IPS DF 6.9 (cell line): ENCODE data around the gene PER2.

ENCODE experiments used
- DNase-seq: peaks from one replicate; pipeline ENCODE4 v3.0.0-alpha.2; 2013; ENCODE audit warnings: low read depth, low spot score
- H3K27ac ChIP-seq: one replicate; pipeline ENCODE4 v1.5.1; 2013; ENCODE audit warnings: low read length, control low read depth
- H3K27me3 ChIP-seq: 2 replicates; pipeline ENCODE4 v1.6.1; 2013; ENCODE audit warnings: mild to moderate bottlenecking, low read length; ENCODE audit not compliant: control insufficient read depth, insufficient read depth
- H3K36me3 ChIP-seq: 2 replicates; pipeline ENCODE4 v1.6.1; 2013; ENCODE audit warnings: low read length; ENCODE audit not compliant: control insufficient read depth, insufficient read depth
- H3K4me1 ChIP-seq: 2 replicates; pipeline ENCODE4 v1.6.1; 2013; ENCODE audit warnings: low read length; ENCODE audit not compliant: control insufficient read depth, insufficient read depth
- H3K4me3 ChIP-seq: 2 replicates; pipeline ENCODE4 v1.5.1; 2013; ENCODE audit warnings: mild to moderate bottlenecking, low read length
- H3K9me3 ChIP-seq: 2 replicates; pipeline ENCODE4 v1.6.1; 2013; ENCODE audit warnings: low read length, inconsistent platforms; ENCODE audit not compliant: control insufficient read depth, insufficient read depth
- WGBS: extraction: QIAGEN DNeasy Blood & Tissue Kit; methylation state at CpG from one replicate; pipeline ENCODE4 v1.1.7; 2013; ENCODE audit warnings: mixed read lengths, missing lambda C conversion rate; ENCODE audit not compliant: insufficient read length, insufficient coverage; 5-methylcytosine and 5-hydroxymethylcytosine counted together

Gene PER2

DNA sequence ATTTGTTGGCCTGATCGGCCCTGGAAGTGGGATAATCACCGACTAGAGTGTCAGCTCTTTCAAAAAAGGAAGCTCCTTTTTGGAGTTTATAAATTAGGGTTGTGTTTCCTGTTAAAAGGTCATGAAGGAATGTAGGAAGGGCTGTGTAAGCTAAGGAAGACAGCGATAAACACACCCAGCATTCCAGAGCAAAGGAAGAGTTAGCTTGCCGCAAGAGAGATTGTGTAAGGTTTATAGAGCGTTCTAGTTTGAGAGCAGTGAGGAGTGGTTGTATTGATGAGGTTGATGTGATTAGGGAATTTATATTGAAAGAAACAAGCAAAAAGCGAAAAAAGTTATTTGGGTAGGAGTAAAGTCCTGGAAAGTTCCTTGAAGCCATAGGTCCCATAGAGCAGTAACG is 81.4 kb downstream of the PER2 start:
- no peak for DNase-seq
- WGBS, result 100% methylated on average over 1 of the region's 7 CpGs

DNA sequence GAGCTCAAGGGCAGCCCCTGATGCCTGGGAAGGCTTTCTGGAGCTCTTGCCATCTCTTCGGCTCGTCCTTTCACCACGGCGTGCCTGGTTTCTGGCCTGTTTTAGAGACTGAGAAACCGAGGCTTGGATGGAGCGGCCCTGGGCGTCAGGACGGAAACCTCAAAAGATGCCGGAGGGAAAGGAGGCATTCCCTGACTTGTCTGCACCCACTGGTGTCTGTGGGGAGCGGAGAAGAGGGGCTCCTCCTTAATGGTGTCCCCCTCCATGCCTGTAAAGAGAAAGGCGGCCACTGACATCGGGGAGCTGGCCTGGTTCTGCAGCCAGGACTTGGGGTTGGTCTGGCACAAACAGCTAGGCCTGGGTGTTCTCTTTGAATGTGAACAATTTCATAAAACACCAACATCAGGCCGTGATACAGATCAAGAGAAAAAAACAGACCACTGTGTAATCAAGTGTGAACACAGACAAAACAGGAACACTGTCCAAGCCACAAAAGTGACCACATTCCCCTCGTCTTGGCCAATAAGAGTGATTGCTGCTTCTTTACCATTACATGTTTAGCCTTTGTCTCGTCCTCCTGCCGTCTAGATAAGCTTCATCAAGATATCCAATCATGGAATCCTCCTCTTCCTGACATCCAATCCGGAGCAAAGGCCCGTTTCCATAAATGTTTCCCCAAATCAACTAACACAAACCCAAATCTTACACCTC is 84.3 kb downstream of the PER2 start:
- Histone ChIP-seq H3K27ac (no peak overlapping the region), H3K9me3 (no peaks in the 10 kb centered on the region), H3K36me3 (no peaks in the 10 kb centered on the region), H3K4me1 (no peaks in the 10 kb centered on the region), H3K4me3 (peak overlapping the region; percentile 13; the same call in 1 of the 2 replicates), H3K27me3 (0 out of 2 replicates have a peak, but pooled peaks cover 2% of the 10 kb centered on the region)
- WGBS, result 100% methylated on average over 2 of the region's 18 CpGs
- DNase-seq, result peak; percentile 2

More for the DNA sequence above, 81.4 kb downstream of the PER2 start:
- Histone ChIP-seq H3K36me3 (no peaks in the 10 kb centered on the region), H3K4me3 (no peak overlapping the region), H3K4me1 (no peaks in the 10 kb centered on the region), H3K27ac (no peak overlapping the region), H3K27me3 (0 out of 2 replicates have a peak, but pooled peaks cover 2% of the 10 kb centered on the region), H3K9me3 (no peaks in the 10 kb centered on the region)

DNA sequence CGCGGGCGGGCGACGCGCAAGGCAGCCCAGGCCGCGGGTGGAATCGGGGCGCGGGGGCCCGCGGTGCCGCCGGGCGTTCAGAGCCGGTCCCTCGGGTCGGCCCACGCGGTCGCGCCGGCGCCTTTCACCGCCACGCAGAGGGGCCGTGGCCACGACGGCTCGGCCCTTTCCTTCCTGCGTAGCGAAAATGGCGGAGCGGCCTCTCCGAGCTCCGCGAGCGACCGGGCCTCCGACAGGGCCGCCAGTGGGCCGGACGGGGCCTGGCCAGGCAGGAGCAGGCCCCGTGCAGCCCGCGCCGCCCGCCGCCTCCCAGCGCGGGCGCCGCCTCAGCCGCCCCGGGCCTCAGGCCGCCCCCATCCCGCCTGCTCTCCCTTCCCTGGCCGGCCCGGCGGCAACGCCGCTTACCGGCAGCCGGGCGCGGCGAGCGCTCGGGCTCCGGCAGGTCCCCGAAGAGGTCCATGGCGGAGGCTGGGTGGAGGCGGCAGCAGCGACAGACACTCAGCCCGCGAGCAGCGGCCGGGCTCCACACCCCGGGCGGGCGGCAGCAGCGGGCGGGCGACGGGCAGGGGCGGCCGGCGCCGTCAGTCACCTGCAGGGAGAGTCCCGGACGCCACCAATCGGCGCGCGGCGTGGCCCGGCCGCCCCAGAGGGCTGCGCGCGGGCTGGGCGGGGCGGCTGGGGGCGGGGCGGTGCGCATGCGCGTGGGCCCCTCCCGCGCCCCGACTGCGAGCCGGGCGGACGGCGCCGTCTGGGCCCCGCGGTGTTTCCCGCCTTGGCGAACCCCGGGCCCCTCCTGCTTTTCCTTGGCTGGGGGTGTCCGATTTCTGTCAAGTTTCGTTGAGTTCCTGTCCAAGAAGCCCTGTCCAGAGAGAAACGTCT is 85.1 kb downstream of the PER2 start, which contains the start of gene ILKAP:
TSS of gene ILKAP (minus strand) at position 602 of the 879 bp plus-strand sequence. CDS start at position 460, 142 bp downstream.
- H3K4me3 ChIP-seq, result peak within 1 kb of the TSS; percentile 100
- WGBS, result no CpG with 5 or more reads among the region's 126 CpGs
- no peaks in the 10 kb centered on the region for H3K36me3 ChIP-seq
- no peaks in the 10 kb centered on the region for H3K27me3 ChIP-seq
- no peak within 1 kb of the TSS for H3K27ac ChIP-seq
- H3K9me3 ChIP-seq, result no peaks in the 10 kb centered on the region
- DNase-seq, result peak; percentile 22
- H3K4me1 ChIP-seq, result no peaks in the 10 kb centered on the region

DNA sequence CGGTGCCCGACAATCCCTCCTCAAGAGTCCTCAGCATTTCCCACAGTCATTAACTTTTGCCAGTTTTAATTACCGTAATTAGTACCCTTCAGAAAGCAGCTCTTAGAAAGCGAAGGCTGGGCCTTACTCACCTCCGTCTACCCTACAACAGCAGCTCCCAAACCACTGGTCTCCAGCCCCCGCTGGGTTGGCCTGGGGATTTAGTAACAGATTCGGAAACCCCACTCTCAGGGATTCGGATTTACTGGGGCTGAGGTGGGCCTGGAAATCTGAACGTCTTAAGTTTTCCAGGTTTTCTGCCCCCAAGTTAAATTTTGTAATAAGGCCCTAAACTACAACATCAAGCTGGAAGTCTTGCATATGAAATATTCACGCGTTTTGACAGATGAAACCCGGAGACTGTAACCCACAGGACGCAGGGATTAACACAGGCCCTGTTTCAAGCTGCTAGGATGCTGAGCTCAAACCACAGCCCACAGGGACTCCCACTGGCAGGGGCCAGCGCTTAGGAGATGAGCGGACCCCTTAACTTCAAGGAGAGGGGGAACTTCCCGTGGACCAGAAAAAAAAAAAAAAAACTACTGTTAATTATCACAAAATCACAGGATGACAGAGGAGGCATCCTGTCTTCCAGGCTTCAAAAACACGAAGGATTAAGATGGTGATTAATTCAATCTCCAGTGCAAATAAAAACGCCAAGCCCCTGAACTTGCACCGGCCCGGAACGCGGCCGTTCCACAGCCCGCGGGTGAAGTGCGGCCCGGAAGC is 85.9 kb downstream of the PER2 start:
- no CpG with 5 or more reads among the region's 27 CpGs for WGBS
- Histone ChIP-seq H3K4me3 (peak overlapping the region; percentile 100), H3K36me3 (no peaks in the 10 kb centered on the region), H3K27me3 (no peaks in the 10 kb centered on the region), H3K4me1 (no peaks in the 10 kb centered on the region), H3K9me3 (no peaks in the 10 kb centered on the region), H3K27ac (no peak overlapping the region)
- DNase-seq, result no peak
